Neural crest cell (in vitro differentiated cells): ENCODE results near the gene ACHE. TPM values are rescaled to one million over a fixed set of nuclear protein-coding genes. Genes with fewer than 3 reads are reported as not detected.

Source experiments
- DNase-seq: peaks from one replicate; pipeline ENCODE4 v3.0.0; 2021; ENCODE audit warnings: low read depth, mixed read lengths, low spot score
- H3K27ac Mint-ChIP-seq: one replicate; pipeline ENCODE4 v1.8.0; 2021; ENCODE audit warnings: mild to moderate bottlenecking, mixed read lengths; ENCODE audit not compliant: unreplicated experiment
- H3K27me3 Mint-ChIP-seq: 2 replicates; pipeline ENCODE4 v1.8.0; 2021; ENCODE audit warnings: low read depth, mild to moderate bottlenecking, mixed read lengths
- H3K36me3 Mint-ChIP-seq: 2 replicates; pipeline ENCODE4 v1.8.0; 2021; ENCODE audit warnings: low read depth, mild to moderate bottlenecking, mixed read lengths
- H3K4me1 Mint-ChIP-seq: 2 replicates; pipeline ENCODE4 v1.8.0; 2021; ENCODE audit warnings: mixed read lengths
- H3K4me3 Mint-ChIP-seq: one replicate; pipeline ENCODE4 v1.8.0; 2021; ENCODE audit warnings: mild to moderate bottlenecking, mixed read lengths
- H3K9me3 Mint-ChIP-seq: 2 replicates; pipeline ENCODE4 v1.8.0; 2021; ENCODE audit warnings: mixed read lengths
- CTCF ChIP-seq: fragments of 200-600 bp; sonication (generic); conservative IDR thresholded peaks from 2 replicates; pipeline ENCODE4 v1.5.0; 2021; ENCODE audit warnings: antibody characterized with exemption, mild to moderate bottlenecking
- total RNA-seq: library from RNA; stranded (reverse); gene quantifications from 2 replicates; pipeline ENCODE4 v1.2.1, GENCODE V29; 2021

ACHE gene
- total RNA-seq, 1 donor from 2014 or later = 2.0 TPM

GRCh38 chr7:100884736-100885439, 10.8 kb downstream of the ACHE start:
- H3K4me3 Mint-ChIP-seq = peak overlapping the region; percentile 70
- DNase-seq = no peak
- no peaks in the 10 kb centered on the region for H3K9me3 Mint-ChIP-seq
- H3K36me3 Mint-ChIP-seq = peaks cover 34% of the 10 kb centered on the region
- H3K4me1 Mint-ChIP-seq = peaks cover 27% of the 10 kb centered on the region
- H3K27me3 Mint-ChIP-seq = peaks cover 5% of the 10 kb centered on the region
- no peak for TF ChIP-seq CTCF
- H3K27ac Mint-ChIP-seq = peak overlapping the region; percentile 95

- no peak for TF ChIP-seq CTCF
- peaks cover 37% of the 10 kb centered on the region for H3K4me1 Mint-ChIP-seq
- no peaks in the 10 kb centered on the region for H3K9me3 Mint-ChIP-seq
- peaks cover 6% of the 10 kb centered on the region for H3K27me3 Mint-ChIP-seq
- no peak for DNase-seq
- peaks cover 36% of the 10 kb centered on the region for H3K36me3 Mint-ChIP-seq
- H3K27ac Mint-ChIP-seq = no peak overlapping the region
- peak overlapping the region; percentile 44 for H3K4me3 Mint-ChIP-seq
Measured at GRCh38 chr7:100882785-100883526, 12.7 kb downstream of the ACHE start.

GRCh38 chr7:100882201-100882600, 13.5 kb downstream of the ACHE start:
- peak overlapping the region; percentile 12 for H3K4me3 Mint-ChIP-seq
- H3K4me1 Mint-ChIP-seq = peaks cover 33% of the 10 kb centered on the region
- H3K27me3 Mint-ChIP-seq = peaks cover 6% of the 10 kb centered on the region
- TF ChIP-seq CTCF = no peak
- peak overlapping the region; percentile 75 for H3K27ac Mint-ChIP-seq
- no peaks in the 10 kb centered on the region for H3K9me3 Mint-ChIP-seq
- DNase-seq = no peak
- peaks cover 32% of the 10 kb centered on the region for H3K36me3 Mint-ChIP-seq

- Mint-ChIP-seq H3K4me3 (peak overlapping the region; percentile 44), H3K4me1 (peaks cover 40% of the 10 kb centered on the region), H3K27ac (peak overlapping the region; percentile 45), H3K36me3 (peaks cover 34% of the 10 kb centered on the region), H3K27me3 (peaks cover 6% of the 10 kb centered on the region), H3K9me3 (no peaks in the 10 kb centered on the region)
- no peak for DNase-seq
- TF ChIP-seq CTCF = no peak
Measured at GRCh38 chr7:100881136-100881535, 14.6 kb downstream of the ACHE start.

GRCh38 chr7:100880645-100881044, 15.0 kb downstream of the ACHE start:
- DNase-seq = no peak
- peak overlapping the region; percentile 50 for H3K27ac Mint-ChIP-seq
- H3K36me3 Mint-ChIP-seq = peaks cover 31% of the 10 kb centered on the region
- TF ChIP-seq CTCF = no peak
- H3K4me1 Mint-ChIP-seq = peaks cover 39% of the 10 kb centered on the region
- peak overlapping the region; percentile 68 for H3K4me3 Mint-ChIP-seq
- H3K9me3 Mint-ChIP-seq = no peaks in the 10 kb centered on the region
- peaks cover 6% of the 10 kb centered on the region for H3K27me3 Mint-ChIP-seq
